HepG2 (cell line): ENCODE results near the gene PALM2AKAP2.

Experiments
- FIP1L1 ChIP-seq: fragments of 200-400 bp; formaldehyde crosslinking; IDR thresholded peaks from 2 replicates; pipeline ENCODE4 v1.6.1; 2018; ENCODE audit warnings: low read depth, mild to moderate bottlenecking, low read length, moderate library complexity, borderline replicate concordance; ENCODE audit not compliant: insufficient read depth
- HDAC6 ChIP-seq: fragments of 200-600 bp; sonication (generic); IDR thresholded peaks from 2 replicates; pipeline ENCODE4 v1.7.0; 2017; ENCODE audit warnings: mild to moderate bottlenecking, antibody characterized with exemption, low read length, low read depth
- RAD21 ChIP-seq: fragments of 450-650 bp; formaldehyde crosslinking; IDR thresholded peaks from 2 replicates; pipeline ENCODE4 v1.5.0; 2020; ENCODE audit warnings: mild to moderate bottlenecking
- TBL1XR1 ChIP-seq: fragments of 150-350 bp; IDR thresholded peaks from 2 replicates; pipeline ENCODE4 v1.6.1; 2014; ENCODE audit warnings: borderline replicate concordance, low read length; ENCODE audit not compliant: partially characterized antibody
- ZNF12 ChIP-seq: sonication (generic); formaldehyde crosslinking; IDR thresholded peaks from 2 replicates; pipeline ENCODE4 v1.5.0; 2020; ENCODE audit warnings: missing genetic modification reagents
- ZNF382 ChIP-seq: sonication (generic); formaldehyde crosslinking; IDR thresholded peaks from 2 replicates; pipeline ENCODE4 v1.5.0; 2020; ENCODE audit warnings: missing genetic modification reagents, mild to moderate bottlenecking, borderline replicate concordance
- ZNF644 ChIP-seq: IDR thresholded peaks from 2 replicates; pipeline ENCODE4 v1.6.1; 2016; ENCODE audit warnings: low read depth
- TF ChIP-seq, protein P1 (sequence below): sonication (generic); formaldehyde crosslinking; IDR thresholded peaks from 2 replicates; pipeline ENCODE4 v1.4.0; 2020; ENCODE audit warnings: missing genetic modification reagents
- TF ChIP-seq, protein P2 (sequence below): sonication (generic); formaldehyde crosslinking; IDR thresholded peaks from 2 replicates; pipeline ENCODE4 v1.5.0; 2020; ENCODE audit warnings: missing genetic modification reagents

DNA sequence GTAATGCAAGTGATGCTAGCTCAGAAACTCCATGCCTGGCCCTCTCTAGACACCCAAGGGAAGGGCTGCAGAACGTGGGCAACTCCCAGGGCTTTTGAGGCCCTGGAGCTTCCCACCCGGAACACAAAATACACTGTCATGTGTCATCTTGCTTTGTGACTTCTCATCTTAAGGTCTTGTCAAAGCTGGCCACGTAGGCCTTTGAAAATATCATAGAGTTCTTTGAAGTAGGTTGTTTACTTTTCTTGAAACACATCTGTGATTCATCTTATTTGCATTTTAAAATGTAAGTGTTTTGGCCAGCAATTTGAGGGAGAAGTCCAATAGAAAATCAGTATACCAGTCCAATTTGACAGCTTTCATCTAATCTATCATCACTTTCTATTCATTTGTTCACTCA, 40.2 kb upstream of the PALM2AKAP2 start:
- no peak for TF ChIP-seq FIP1L1
- no peak for TF ChIP-seq RAD21
- TF ChIP-seq HDAC6, result no peak
- TF ChIP-seq ZNF382 (CRISPR knock-in tag), result no peak
- TF ChIP-seq, protein P1, sequence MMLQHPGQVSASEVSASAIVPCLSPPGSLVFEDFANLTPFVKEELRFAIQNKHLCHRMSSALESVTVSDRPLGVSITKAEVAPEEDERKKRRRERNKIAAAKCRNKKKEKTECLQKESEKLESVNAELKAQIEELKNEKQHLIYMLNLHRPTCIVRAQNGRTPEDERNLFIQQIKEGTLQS (CRISPR knock-in tag), result no peak
- no peak for TF ChIP-seq TBL1XR1
- no peak for TF ChIP-seq ZNF644 (CRISPR knock-in tag)
- TF ChIP-seq ZNF12 (CRISPR knock-in tag), result no peak
- TF ChIP-seq, protein P2, sequence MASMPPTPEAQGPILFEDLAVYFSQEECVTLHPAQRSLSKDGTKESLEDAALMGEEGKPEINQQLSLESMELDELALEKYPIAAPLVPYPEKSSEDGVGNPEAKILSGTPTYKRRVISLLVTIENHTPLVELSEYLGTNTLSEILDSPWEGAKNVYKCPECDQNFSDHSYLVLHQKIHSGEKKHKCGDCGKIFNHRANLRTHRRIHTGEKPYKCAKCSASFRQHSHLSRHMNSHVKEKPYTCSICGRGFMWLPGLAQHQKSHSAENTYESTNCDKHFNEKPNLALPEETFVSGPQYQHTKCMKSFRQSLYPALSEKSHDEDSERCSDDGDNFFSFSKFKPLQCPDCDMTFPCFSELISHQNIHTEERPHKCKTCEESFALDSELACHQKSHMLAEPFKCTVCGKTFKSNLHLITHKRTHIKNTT, result no peak
